Liver (tissue), 3 donors: ENCODE measurements around the gene RPS6KA5.

Source experiments
- CTCF ChIP-seq: fragments of 150-350 bp; IDR thresholded peaks from 2 replicates; pipeline ENCODE4 v1.5.1; 2017; ENCODE audit warnings: improper control_type of control experiment, low read depth, low read length; ENCODE audit not compliant: missing input control
- MAX ChIP-seq: IDR thresholded peaks from 2 replicates; pipeline ENCODE4 v1.6.1; 2016; ENCODE audit warnings: antibody characterized with exemption
- NR2F2 ChIP-seq: IDR thresholded peaks from 2 replicates; pipeline ENCODE4 v1.6.1; 2016; ENCODE audit warnings: antibody characterized with exemption
- YY1 ChIP-seq: IDR thresholded peaks from 2 replicates; pipeline ENCODE4 v1.6.1; 2016; ENCODE audit warnings: antibody characterized with exemption, mild to moderate bottlenecking
- TF ChIP-seq, protein P1 (sequence below): IDR thresholded peaks from 2 replicates; pipeline ENCODE4 v1.6.1; 2016; ENCODE audit warnings: antibody characterized with exemption, mild to moderate bottlenecking
- donor health status: healthy.
- donor health status: healthy.

- no peak for TF ChIP-seq CTCF
- TF ChIP-seq NR2F2: no peak
- TF ChIP-seq MAX: no peak
- TF ChIP-seq YY1: no peak
- TF ChIP-seq, protein P1, sequence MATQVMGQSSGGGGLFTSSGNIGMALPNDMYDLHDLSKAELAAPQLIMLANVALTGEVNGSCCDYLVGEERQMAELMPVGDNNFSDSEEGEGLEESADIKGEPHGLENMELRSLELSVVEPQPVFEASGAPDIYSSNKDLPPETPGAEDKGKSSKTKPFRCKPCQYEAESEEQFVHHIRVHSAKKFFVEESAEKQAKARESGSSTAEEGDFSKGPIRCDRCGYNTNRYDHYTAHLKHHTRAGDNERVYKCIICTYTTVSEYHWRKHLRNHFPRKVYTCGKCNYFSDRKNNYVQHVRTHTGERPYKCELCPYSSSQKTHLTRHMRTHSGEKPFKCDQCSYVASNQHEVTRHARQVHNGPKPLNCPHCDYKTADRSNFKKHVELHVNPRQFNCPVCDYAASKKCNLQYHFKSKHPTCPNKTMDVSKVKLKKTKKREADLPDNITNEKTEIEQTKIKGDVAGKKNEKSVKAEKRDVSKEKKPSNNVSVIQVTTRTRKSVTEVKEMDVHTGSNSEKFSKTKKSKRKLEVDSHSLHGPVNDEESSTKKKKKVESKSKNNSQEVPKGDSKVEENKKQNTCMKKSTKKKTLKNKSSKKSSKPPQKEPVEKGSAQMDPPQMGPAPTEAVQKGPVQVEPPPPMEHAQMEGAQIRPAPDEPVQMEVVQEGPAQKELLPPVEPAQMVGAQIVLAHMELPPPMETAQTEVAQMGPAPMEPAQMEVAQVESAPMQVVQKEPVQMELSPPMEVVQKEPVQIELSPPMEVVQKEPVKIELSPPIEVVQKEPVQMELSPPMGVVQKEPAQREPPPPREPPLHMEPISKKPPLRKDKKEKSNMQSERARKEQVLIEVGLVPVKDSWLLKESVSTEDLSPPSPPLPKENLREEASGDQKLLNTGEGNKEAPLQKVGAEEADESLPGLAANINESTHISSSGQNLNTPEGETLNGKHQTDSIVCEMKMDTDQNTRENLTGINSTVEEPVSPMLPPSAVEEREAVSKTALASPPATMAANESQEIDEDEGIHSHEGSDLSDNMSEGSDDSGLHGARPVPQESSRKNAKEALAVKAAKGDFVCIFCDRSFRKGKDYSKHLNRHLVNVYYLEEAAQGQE: no peak
Measured at GRCh38 chr14:91021115-91021514, 39.3 kb downstream of the RPS6KA5 start.
